ENCODE data around the gene RTL10.

- TF ChIP-seq CTCF (conservative IDR thresholded peaks at IDR 0.05; ENCODE audit: low read depth, low read length) (no peak), EZH2 (IDR thresholded peaks at IDR 0.05; ENCODE audit: borderline replicate concordance, low read depth, low read length, poor library complexity, severe bottlenecking) (no peak)
Observed at GRCh38 chr22:19901577-19902244, 47.0 kb upstream of the RTL10 start.
